SK-N-SH (cell line): ENCODE results near the gene TCTN1. TPM values are rescaled to one million over a fixed set of nuclear protein-coding genes. Genes with fewer than 3 reads are reported as not detected.

ENCODE experiments used
- CTCF ChIA-PET: fragments of 300-600, 350-600 bp; formaldehyde crosslinking; extraction: SDS; loops from one replicate; lab custom pipeline; 2021; lab: Yijun Ruan, JAX
- POLR2A ChIA-PET: fragments of 350-600 bp; sonication (Branson Sonifier 250); formaldehyde crosslinking; extraction: SDS; loops from one replicate; lab custom pipeline; 2020; ENCODE audit warnings: antibody characterized with exemption, inconsistent platforms; lab: Yijun Ruan, JAX
- DNase-seq: peaks from one replicate; pipeline ENCODE4 v3.0.0; 2012
- H2AFZ ChIP-seq: fragments of 200-600 bp; sonication (generic); 2 replicates; pipeline ENCODE4 v1.8.1; 2016; ENCODE audit warnings: antibody characterized with exemption, mild to moderate bottlenecking, low read depth
- H3F3A ChIP-seq: fragments of 200-600 bp; sonication (generic); replicated peaks from 2 replicates; pipeline ENCODE3; 2016; ENCODE audit warnings: antibody characterized with exemption, mild to moderate bottlenecking; ENCODE audit not compliant: insufficient read depth
- H3K27ac ChIP-seq, 2 experiments: fragments of 200-500 bp in 1 of 2; fragments of 200-600 bp in 1 of 2; sonication (Bioruptor generic) in 1 of 2; sonication (generic), shearing (Covaris generic) in 1 of 2; 2 replicates each; pipeline versions ENCODE4 v1.5.1 to v1.6.1; 2014 to 2016; ENCODE audit warnings: low read depth in 2 of 2, inconsistent platforms in 1 of 2, low read length in 1 of 2, mild to moderate bottlenecking in 1 of 2, mixed read lengths in 1 of 2
- H3K27me3 ChIP-seq: fragments of 200-600 bp; sonication (generic), shearing (Covaris generic); 2 replicates; pipeline ENCODE4 v1.6.1; 2016; ENCODE audit warnings: mixed run types; ENCODE audit not compliant: insufficient read depth
- H3K36me3 ChIP-seq, 2 experiments: fragments of 200-500 bp in 1 of 2; fragments of 200-600 bp in 1 of 2; sonication (Bioruptor generic) in 1 of 2; sonication (generic) in 1 of 2; replicated peaks in 1 of 2; 2 replicates each; pipeline versions ENCODE3 to v1.5.1; 2014 to 2016; ENCODE audit warnings: low read length in 1 of 2, mild to moderate bottlenecking in 1 of 2; ENCODE audit not compliant: insufficient read depth in 2 of 2, control insufficient read depth in 1 of 2
- H3K4me1 ChIP-seq, 2 experiments: fragments of 200-500 bp in 1 of 2; fragments of 200-600 bp in 1 of 2; sonication (Bioruptor generic) in 1 of 2; sonication (generic), shearing (Covaris generic) in 1 of 2; 2 replicates each; pipeline versions ENCODE4 v1.5.1 to v1.6.1; 2014 to 2016; ENCODE audit warnings: low read depth in 1 of 2, low read length in 1 of 2, mixed run types in 1 of 2; ENCODE audit not compliant: insufficient read depth in 2 of 2, control insufficient read depth in 1 of 2
- H3K4me2 ChIP-seq: fragments of 200-600 bp; sonication (generic), shearing (Covaris generic); 2 replicates; pipeline ENCODE4 v1.6.1; 2017; ENCODE audit warnings: mixed run types
- H3K4me3 ChIP-seq, 2 experiments: fragments of 200-500 bp in 1 of 2; fragments of 200-600 bp in 1 of 2; sonication (Bioruptor generic) in 1 of 2; sonication (generic), shearing (Covaris generic) in 1 of 2; 2 replicates each; pipeline versions ENCODE4 v1.5.1 to v1.8.1; 2014 to 2016; ENCODE audit warnings: low read depth in 2 of 2, inconsistent platforms in 1 of 2, low read length in 1 of 2, mild to moderate bottlenecking in 1 of 2, mixed read lengths in 1 of 2, moderate library complexity in 1 of 2
- H3K79me2 ChIP-seq: fragments of 200-600 bp; sonication (generic); 2 replicates; pipeline ENCODE4 v1.8.1; 2017; ENCODE audit warnings: mild to moderate bottlenecking; ENCODE audit not compliant: insufficient read depth
- H3K9ac ChIP-seq: fragments of 200-600 bp; sonication (generic); 2 replicates; pipeline ENCODE4 v1.6.1; 2017; ENCODE audit warnings: mixed run types
- H3K9me2 ChIP-seq: fragments of 200-600 bp; sonication (generic); 2 replicates; pipeline ENCODE4 v1.6.1; 2017; ENCODE audit warnings: mixed run types
- H3K9me3 ChIP-seq: fragments of 200-600 bp; sonication (generic); 2 replicates; pipeline ENCODE4 v1.6.1; 2017; ENCODE audit warnings: mixed run types, mild to moderate bottlenecking, moderate library complexity
- H4K20me1 ChIP-seq: fragments of 200-600 bp; sonication (generic); 2 replicates; pipeline ENCODE4 v1.6.1; 2017; ENCODE audit warnings: mild to moderate bottlenecking, mixed run types; ENCODE audit not compliant: insufficient read depth
- CHD2 ChIP-seq: fragments of 150-350 bp; IDR thresholded peaks from 2 replicates; pipeline ENCODE4 v1.6.1; 2018; ENCODE audit warnings: low read length; ENCODE audit not compliant: partially characterized antibody
- FOSL2 ChIP-seq: IDR thresholded peaks from 2 replicates; pipeline ENCODE4 v1.4.0; 2012; ENCODE audit warnings: low read depth, mild to moderate bottlenecking, moderate library complexity, borderline replicate concordance
- FOXJ3 ChIP-seq: sonication (generic); formaldehyde crosslinking; IDR thresholded peaks from 2 replicates; pipeline ENCODE4 v1.5.1; 2020; ENCODE audit warnings: mild to moderate bottlenecking, missing genetic modification reagents
- FOXM1 ChIP-seq: IDR thresholded peaks from 2 replicates; pipeline ENCODE4 v1.4.0; 2012; ENCODE audit warnings: low read depth, mild to moderate bottlenecking
- MXI1 ChIP-seq: IDR thresholded peaks from 2 replicates; pipeline ENCODE4 v1.6.1; 2012; ENCODE audit warnings: mild to moderate bottlenecking, low read depth, low read length, improper control_type of control experiment
- NRF1 ChIP-seq: IDR thresholded peaks from 2 replicates; pipeline ENCODE4 v1.6.1; 2012; ENCODE audit warnings: low read depth, mild to moderate bottlenecking, low read length
- POLR2AphosphoS5 ChIP-seq: IDR thresholded peaks from 2 replicates; pipeline ENCODE4 v1.6.1; 2012; ENCODE audit warnings: low read depth, low read length
- SMC3 ChIP-seq: IDR thresholded peaks from 2 replicates; pipeline ENCODE4 v1.6.1; 2012; ENCODE audit warnings: low read depth, low read length, improper control_type of control experiment
- TAF1 ChIP-seq: IDR thresholded peaks from 2 replicates; pipeline ENCODE4 v1.6.1; 2012; ENCODE audit warnings: low read depth, mild to moderate bottlenecking, low read length, moderate library complexity, borderline replicate concordance
- TEAD4 ChIP-seq: IDR thresholded peaks from 2 replicates; pipeline ENCODE4 v1.4.0; 2012; ENCODE audit warnings: mild to moderate bottlenecking, borderline replicate concordance; ENCODE audit not compliant: insufficient read depth
- YY1 ChIP-seq: IDR thresholded peaks from 2 replicates; pipeline ENCODE4 v1.4.0; 2012; ENCODE audit warnings: low read depth, mild to moderate bottlenecking
- WGBS: methylation state at CpG from one replicate; pipeline ENCODE4 v1.1.6; 2017; ENCODE audit warnings: low lambda C conversion rate; 5-methylcytosine and 5-hydroxymethylcytosine counted together
- polyA plus RNA-seq, 3 experiments: library from polyadenylated mRNA; depleted of rRNA; stranded (reverse); fragments of >200 nt; gene quantifications; 2 replicates each; pipeline ENCODE4 v1.2.3, GENCODE V29; 2012
- TF ChIP-seq, protein P1 (sequence below): fragments of 150-350 bp; IDR thresholded peaks from 2 replicates; pipeline ENCODE4 v1.6.1; 2016; ENCODE audit warnings: mild to moderate bottlenecking, low read depth, low read length
- TF ChIP-seq, protein P2 (sequence below): IDR thresholded peaks from 2 replicates; pipeline ENCODE4 v1.4.0; 2012; ENCODE audit warnings: low read depth, borderline replicate concordance
- TF ChIP-seq, protein P3 (sequence below): IDR thresholded peaks from 2 replicates; pipeline ENCODE4; 2012
- TF ChIP-seq, protein P4 (sequence below): IDR thresholded peaks from 2 replicates; pipeline ENCODE4 v1.6.1; 2012; ENCODE audit warnings: mild to moderate bottlenecking, low read depth, low read length, moderate library complexity
- TF ChIP-seq, protein P5 (sequence below): IDR thresholded peaks from 2 replicates; pipeline ENCODE4 v1.4.0; 2012; ENCODE audit warnings: low read depth, borderline replicate concordance
- TF ChIP-seq, protein P6 (sequence below): fragments of 200-600 bp; sonication (generic); IDR thresholded peaks from 2 replicates; pipeline ENCODE4 v1.6.1; 2017; ENCODE audit warnings: antibody characterized with exemption, mild to moderate bottlenecking, moderate library complexity

TCTN1 gene
- polyA plus RNA-seq, 1 of the 3 experiments (the other 2 are of a cell fraction) = 40.2 TPM

DNA sequence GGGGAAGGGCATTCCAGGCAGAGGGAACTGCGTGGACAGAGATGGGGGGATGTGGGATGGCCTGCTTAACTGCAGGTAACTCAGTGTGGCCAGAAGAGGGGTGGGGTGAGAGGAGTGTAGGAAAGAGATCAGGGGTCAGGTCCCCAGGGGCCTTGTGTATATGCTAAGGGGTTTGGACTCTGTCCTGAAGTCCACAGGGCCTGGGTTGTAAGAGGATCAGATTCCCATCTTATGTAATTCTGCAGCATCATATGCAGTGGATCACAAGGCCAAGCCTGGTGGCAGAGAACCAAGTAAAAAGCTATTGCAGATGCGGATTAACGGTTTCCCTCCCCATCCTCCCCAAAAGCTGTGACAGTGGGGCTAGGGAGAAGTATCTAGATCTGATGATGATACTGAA is 8.7 kb downstream of the TCTN1 start:
- no peak overlapping the region for H3K4me3 ChIP-seq
- no peak overlapping the region for H3K27ac ChIP-seq
- TF ChIP-seq CHD2 = no peak
- TF ChIP-seq, protein P1, sequence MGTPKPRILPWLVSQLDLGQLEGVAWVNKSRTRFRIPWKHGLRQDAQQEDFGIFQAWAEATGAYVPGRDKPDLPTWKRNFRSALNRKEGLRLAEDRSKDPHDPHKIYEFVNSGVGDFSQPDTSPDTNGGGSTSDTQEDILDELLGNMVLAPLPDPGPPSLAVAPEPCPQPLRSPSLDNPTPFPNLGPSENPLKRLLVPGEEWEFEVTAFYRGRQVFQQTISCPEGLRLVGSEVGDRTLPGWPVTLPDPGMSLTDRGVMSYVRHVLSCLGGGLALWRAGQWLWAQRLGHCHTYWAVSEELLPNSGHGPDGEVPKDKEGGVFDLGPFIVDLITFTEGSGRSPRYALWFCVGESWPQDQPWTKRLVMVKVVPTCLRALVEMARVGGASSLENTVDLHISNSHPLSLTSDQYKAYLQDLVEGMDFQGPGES = no peak
- no peak for TF ChIP-seq TAF1
- TF ChIP-seq NRF1 = no peak
- TF ChIP-seq SMC3 = no peak
- no peak for TF ChIP-seq TEAD4
- no peak for TF ChIP-seq YY1
- TF ChIP-seq FOXJ3 (CRISPR knock-in tag) = no peak
- TF ChIP-seq, protein P2, sequence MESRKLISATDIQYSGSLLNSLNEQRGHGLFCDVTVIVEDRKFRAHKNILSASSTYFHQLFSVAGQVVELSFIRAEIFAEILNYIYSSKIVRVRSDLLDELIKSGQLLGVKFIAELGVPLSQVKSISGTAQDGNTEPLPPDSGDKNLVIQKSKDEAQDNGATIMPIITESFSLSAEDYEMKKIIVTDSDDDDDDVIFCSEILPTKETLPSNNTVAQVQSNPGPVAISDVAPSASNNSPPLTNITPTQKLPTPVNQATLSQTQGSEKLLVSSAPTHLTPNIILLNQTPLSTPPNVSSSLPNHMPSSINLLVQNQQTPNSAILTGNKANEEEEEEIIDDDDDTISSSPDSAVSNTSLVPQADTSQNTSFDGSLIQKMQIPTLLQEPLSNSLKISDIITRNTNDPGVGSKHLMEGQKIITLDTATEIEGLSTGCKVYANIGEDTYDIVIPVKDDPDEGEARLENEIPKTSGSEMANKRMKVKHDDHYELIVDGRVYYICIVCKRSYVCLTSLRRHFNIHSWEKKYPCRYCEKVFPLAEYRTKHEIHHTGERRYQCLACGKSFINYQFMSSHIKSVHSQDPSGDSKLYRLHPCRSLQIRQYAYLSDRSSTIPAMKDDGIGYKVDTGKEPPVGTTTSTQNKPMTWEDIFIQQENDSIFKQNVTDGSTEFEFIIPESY = no peak
- TF ChIP-seq, protein P3, sequence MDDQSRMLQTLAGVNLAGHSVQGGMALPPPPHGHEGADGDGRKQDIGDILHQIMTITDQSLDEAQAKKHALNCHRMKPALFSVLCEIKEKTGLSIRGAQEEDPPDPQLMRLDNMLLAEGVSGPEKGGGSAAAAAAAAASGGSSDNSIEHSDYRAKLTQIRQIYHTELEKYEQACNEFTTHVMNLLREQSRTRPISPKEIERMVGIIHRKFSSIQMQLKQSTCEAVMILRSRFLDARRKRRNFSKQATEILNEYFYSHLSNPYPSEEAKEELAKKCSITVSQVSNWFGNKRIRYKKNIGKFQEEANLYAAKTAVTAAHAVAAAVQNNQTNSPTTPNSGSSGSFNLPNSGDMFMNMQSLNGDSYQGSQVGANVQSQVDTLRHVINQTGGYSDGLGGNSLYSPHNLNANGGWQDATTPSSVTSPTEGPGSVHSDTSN = no peak
- no peak for TF ChIP-seq POLR2AphosphoS5
- TF ChIP-seq, protein P4, sequence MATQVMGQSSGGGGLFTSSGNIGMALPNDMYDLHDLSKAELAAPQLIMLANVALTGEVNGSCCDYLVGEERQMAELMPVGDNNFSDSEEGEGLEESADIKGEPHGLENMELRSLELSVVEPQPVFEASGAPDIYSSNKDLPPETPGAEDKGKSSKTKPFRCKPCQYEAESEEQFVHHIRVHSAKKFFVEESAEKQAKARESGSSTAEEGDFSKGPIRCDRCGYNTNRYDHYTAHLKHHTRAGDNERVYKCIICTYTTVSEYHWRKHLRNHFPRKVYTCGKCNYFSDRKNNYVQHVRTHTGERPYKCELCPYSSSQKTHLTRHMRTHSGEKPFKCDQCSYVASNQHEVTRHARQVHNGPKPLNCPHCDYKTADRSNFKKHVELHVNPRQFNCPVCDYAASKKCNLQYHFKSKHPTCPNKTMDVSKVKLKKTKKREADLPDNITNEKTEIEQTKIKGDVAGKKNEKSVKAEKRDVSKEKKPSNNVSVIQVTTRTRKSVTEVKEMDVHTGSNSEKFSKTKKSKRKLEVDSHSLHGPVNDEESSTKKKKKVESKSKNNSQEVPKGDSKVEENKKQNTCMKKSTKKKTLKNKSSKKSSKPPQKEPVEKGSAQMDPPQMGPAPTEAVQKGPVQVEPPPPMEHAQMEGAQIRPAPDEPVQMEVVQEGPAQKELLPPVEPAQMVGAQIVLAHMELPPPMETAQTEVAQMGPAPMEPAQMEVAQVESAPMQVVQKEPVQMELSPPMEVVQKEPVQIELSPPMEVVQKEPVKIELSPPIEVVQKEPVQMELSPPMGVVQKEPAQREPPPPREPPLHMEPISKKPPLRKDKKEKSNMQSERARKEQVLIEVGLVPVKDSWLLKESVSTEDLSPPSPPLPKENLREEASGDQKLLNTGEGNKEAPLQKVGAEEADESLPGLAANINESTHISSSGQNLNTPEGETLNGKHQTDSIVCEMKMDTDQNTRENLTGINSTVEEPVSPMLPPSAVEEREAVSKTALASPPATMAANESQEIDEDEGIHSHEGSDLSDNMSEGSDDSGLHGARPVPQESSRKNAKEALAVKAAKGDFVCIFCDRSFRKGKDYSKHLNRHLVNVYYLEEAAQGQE = no peak
- no peak for TF ChIP-seq FOSL2
- TF ChIP-seq, protein P5, sequence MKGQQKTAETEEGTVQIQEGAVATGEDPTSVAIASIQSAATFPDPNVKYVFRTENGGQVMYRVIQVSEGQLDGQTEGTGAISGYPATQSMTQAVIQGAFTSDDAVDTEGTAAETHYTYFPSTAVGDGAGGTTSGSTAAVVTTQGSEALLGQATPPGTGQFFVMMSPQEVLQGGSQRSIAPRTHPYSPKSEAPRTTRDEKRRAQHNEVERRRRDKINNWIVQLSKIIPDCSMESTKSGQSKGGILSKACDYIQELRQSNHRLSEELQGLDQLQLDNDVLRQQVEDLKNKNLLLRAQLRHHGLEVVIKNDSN = no peak
- no peak for TF ChIP-seq FOXM1
- no peak for TF ChIP-seq MXI1
- TF ChIP-seq, protein P6, sequence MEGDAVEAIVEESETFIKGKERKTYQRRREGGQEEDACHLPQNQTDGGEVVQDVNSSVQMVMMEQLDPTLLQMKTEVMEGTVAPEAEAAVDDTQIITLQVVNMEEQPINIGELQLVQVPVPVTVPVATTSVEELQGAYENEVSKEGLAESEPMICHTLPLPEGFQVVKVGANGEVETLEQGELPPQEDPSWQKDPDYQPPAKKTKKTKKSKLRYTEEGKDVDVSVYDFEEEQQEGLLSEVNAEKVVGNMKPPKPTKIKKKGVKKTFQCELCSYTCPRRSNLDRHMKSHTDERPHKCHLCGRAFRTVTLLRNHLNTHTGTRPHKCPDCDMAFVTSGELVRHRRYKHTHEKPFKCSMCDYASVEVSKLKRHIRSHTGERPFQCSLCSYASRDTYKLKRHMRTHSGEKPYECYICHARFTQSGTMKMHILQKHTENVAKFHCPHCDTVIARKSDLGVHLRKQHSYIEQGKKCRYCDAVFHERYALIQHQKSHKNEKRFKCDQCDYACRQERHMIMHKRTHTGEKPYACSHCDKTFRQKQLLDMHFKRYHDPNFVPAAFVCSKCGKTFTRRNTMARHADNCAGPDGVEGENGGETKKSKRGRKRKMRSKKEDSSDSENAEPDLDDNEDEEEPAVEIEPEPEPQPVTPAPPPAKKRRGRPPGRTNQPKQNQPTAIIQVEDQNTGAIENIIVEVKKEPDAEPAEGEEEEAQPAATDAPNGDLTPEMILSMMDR = no peak
- H3K9me2 ChIP-seq = no peaks in the 10 kb centered on the region
- peaks cover 3 to 12% of the 10 kb centered on the region in 2 experiments for H3K36me3 ChIP-seq
- H3K79me2 ChIP-seq = no peaks in the 10 kb centered on the region
- ChIA-PET POLR2A (no interaction called here), CTCF (interaction anchor here (0.7 to 1.4 kb wide), 2 partner anchors 8 to 265 kb away, joined by 3 to 4 read pairs; no protein-coding TSS in a partner anchor)
- H3K4me2 ChIP-seq = no peak overlapping the region
- DNase-seq = no peak
- 95% methylated on average over 3 of the region's 3 CpGs for WGBS
- peaks cover 2% of the 10 kb centered on the region for H3F3A ChIP-seq
- H3K9ac ChIP-seq = no peak overlapping the region
- no peaks in the 10 kb centered on the region for H4K20me1 ChIP-seq
- H3K4me1 ChIP-seq = no peaks in the 10 kb centered on the region
- H2AFZ ChIP-seq = no peak overlapping the region
- no peaks in the 10 kb centered on the region for H3K27me3 ChIP-seq
- no peaks in the 10 kb centered on the region for H3K9me3 ChIP-seq
